ENCODE measurements around the gene COL12A1.

GRCh38 chr6:75215291-75215690 lies 9.4 kb upstream of the COL12A1 start:
- TF ChIP-seq CTCF (IDR thresholded peaks at IDR 0.05), result no peak
- TF ChIP-seq POLR2A (IDR thresholded peaks at IDR 0.05), result no peak
